WTC11 (cell line): ENCODE measurements around the gene ZNF710.

Experiments
- CTCF ChIP-seq: fragments of 200-600 bp; IDR thresholded peaks from 2 replicates; pipeline ENCODE4 v1.8.0; 2022; ENCODE audit warnings: antibody characterized with exemption
- ETV6 ChIP-seq: sonication (generic); formaldehyde crosslinking; IDR thresholded peaks from 2 replicates; pipeline ENCODE4 v1.8.1; 2022; ENCODE audit warnings: mild to moderate bottlenecking, missing genetic modification reagents
- TCF7 ChIP-seq: sonication (generic); formaldehyde crosslinking; IDR thresholded peaks from 2 replicates; pipeline ENCODE4 v1.8.0; 2022; ENCODE audit warnings: mild to moderate bottlenecking, low read depth, missing genetic modification reagents, moderate library complexity
- TF ChIP-seq, protein P1 (sequence below): sonication (generic); formaldehyde crosslinking; IDR thresholded peaks from 2 replicates; pipeline ENCODE4 v1.8.1; 2022; ENCODE audit warnings: low read depth, missing genetic modification reagents, borderline replicate concordance

GRCh38 chr15:90025489-90026033 is 24.4 kb downstream of the ZNF710 start:
- no peak for TF ChIP-seq CTCF
- no peak for TF ChIP-seq ETV6
- TF ChIP-seq, protein P1, sequence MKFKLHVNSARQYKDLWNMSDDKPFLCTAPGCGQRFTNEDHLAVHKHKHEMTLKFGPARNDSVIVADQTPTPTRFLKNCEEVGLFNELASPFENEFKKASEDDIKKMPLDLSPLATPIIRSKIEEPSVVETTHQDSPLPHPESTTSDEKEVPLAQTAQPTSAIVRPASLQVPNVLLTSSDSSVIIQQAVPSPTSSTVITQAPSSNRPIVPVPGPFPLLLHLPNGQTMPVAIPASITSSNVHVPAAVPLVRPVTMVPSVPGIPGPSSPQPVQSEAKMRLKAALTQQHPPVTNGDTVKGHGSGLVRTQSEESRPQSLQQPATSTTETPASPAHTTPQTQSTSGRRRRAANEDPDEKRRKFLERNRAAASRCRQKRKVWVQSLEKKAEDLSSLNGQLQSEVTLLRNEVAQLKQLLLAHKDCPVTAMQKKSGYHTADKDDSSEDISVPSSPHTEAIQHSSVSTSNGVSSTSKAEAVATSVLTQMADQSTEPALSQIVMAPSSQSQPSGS (CRISPR knock-in tag): no peak
- no peak for TF ChIP-seq TCF7 (CRISPR knock-in tag)
